AG20443 (cell line): ENCODE measurements around the gene ANKFN1.

Source experiments
- DNase-seq: peaks from one replicate; pipeline ENCODE4 v3.0.0; 2012; ENCODE audit warnings: low spot score, mixed read lengths

Gene ANKFN1

DNA sequence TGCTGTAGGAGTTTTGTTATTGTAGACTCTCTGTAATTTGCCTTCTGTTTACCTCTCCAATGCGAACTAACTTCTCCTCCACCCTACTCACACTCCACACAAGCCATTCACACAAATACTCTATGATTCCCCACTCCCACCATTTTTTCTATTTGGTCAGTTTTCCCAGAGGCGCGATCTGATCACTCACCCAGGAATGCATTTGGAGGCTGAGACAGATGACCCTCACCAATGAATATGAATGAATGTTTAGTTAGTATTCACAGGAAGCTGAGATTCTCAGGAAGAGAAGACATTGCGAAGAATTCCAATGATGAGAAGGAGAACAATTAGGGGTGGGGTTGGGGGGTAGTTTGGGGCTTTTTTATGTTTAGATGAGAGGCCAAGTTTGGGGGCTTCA lies 10.5 kb upstream of the ANKFN1 start:
- DNase-seq: no peak

DNA sequence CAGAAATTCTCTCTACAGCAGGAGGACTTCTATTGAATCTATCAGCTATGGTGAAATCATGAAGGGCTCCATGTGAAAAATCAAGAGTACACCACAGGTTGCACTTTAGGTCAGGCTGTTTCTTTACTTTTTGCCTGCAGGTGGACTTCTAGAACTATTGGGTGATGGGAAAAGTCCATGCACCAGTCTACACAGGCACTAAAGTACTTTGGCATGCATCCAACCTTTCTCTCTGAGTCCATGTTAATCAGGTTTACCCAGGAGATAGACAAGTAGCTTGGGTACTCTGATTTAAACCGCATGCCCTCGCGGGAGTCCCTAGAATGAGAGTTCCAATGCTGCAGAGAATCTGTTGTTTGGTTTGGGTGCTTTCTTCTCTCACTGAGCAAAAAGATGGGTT lies 9.1 kb upstream of the ANKFN1 start:
- no peak for DNase-seq

DNA sequence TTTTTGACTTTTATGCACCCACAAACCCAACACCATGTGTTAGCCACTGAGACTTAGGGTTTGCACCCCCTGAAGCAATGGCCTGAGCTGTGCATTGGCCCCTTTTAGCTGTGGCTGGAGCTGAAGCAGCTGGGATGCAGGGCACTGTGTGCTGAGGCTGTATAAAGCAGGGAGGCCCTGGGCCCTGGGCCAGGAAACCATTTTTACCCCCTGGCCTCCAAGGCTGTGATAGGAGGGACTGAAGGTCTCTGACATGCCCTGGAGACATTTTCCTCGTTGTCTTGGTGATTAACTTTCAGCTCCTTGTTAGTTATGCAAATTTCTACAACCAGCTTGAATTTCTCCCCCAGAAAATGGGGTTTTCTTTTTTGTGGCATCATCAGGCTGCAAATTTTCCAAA lies 6.7 kb upstream of the ANKFN1 start:
- no peak for DNase-seq

DNA sequence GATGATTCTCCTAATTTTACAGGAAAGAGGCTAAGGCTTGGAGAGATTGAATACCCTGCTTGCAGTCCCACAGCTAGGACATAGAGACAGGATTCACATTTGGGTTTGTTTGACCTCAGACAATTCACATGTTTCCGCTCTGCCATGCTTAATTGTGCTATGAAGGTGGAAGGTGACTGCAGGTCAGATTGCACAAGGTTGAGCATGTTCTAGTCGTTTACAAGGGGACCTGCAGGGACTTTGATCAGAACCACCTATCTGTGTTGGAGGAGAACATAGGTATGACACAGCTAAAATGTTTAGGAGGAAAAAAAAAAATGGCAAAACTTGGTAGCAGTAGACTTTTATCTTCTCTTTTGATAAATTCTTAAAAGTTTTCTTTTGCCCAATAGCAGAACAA lies 4.9 kb upstream of the ANKFN1 start:
- no peak for DNase-seq

GRCh38 chr17:56149266-56150036 lies 3.8 kb upstream of the ANKFN1 start:
- peak; percentile 27 for DNase-seq

DNA sequence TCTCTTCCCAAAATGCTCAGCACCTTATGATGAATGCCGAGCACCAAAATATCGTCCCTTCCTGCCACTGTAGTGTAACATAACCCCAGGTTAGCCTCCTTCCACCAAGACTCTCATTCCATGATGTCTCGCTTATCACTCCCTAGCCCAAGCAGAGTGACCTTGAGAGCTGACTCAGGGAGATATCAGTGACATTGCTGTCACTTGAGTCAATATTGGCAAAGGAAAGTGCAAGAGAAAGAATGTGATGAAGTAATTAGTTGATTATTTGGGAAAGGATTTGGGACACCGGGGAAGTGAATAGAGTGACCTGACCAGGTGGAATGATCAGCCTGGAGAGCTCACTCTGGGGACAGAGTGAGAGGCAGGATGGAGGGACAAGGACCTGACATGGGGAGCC lies 2.6 kb upstream of the ANKFN1 start:
- no peak for DNase-seq

GRCh38 chr17:56157845-56158244 lies 4.6 kb downstream of the ANKFN1 start:
- DNase-seq: no peak

DNA sequence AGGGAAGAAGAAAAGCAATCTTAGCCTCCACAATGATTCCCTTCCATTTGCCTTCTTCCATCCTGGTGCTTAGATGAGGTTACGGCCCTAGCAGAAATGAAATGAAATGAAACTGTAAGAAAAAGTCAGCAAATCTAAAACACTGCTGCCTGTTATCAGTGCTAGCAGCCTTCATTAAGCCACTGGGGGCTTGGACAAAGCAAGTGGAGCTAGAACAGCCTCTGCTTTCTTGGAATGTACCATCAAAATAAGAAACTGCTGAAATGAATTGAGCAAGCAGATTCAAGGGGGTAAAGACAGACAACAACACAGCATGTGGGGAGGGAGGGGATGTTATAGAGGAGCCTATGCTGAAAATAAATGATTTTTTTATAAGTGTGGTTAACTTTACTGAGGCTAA lies 5.1 kb downstream of the ANKFN1 start:
- DNase-seq: no peak

DNA sequence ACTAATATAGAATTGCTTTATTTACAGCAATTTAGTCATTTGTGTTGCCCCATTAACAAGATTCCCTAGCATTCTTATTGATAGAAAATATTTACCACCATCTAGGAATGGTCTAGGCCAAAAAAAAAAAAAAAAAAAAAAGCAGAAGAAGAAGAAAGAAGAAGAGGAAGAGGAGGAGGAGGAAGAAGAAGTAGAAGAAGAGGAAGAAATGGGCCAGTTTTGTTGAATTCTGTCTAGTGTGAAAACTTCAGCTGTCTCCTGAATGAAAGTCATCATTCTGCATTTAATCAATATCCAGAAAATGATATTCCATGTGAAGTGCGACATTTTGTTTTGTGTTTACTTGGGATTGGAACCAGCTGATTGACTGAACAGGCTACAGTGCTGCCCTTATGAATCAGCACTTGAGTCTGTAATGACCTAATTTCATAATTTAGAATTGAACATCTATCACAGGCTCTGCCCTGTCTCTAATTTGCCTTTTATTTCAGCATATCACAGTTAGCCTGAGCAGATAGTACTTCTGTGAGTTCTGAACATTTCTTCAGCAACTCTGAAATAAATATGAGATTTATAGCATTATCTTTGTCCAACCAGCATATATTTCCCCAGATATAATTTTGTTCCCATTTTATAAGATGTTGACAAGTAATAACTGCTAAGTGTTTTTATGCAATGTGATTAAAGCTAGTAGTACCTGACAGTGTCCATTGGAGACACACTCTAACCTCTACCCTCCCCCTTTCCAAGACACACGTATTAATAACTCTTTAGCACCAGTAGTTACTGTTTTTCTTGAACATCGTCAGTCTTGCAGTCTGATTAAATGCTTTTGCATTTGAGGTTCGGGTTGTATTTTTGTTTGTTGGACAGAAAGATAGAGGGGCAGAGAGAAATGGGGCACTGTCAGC lies 5.9 kb downstream of the ANKFN1 start:
- no peak for DNase-seq

- DNase-seq: no peak
Measured at GRCh38 chr17:56159826-56160380, 6.6 kb downstream of the ANKFN1 start.

- DNase-seq: no peak
Measured at GRCh38 chr17:56160422-56160821, 7.1 kb downstream of the ANKFN1 start.

DNA sequence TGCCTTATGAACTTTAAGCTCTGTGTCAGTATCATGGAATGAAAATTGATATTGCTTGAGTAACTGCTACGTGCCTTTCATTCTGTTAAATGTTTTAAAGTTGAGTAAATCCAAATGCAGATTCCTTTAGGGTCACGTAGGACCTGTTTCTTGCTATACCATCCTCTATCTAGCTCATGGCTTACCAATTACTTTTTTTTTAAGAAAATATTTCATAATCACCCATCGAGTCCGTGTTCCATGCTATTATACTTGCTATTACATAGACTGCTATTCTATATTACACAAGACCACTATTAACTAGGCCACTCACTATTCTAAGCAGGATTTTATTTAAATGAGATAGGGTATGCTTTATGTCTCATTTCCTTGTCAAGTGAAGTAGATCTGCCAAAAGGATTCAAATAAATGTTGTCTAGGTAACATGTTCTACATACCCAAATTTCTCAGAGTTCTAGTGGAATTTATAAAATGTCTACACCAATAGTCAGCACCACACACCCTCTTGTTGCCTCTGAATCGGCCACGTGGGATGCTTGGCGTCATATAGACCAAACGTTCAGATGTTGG lies 11.9 kb downstream of the ANKFN1 start:
- DNase-seq: peak; percentile 19

GRCh38 chr17:56167491-56167890 lies 14.2 kb downstream of the ANKFN1 start:
- DNase-seq: no peak

GRCh38 chr17:56169621-56170020 lies 16.3 kb downstream of the ANKFN1 start:
- DNase-seq: no peak

- no peak for DNase-seq
Measured at GRCh38 chr17:56171186-56171959, 18.1 kb downstream of the ANKFN1 start.

DNA sequence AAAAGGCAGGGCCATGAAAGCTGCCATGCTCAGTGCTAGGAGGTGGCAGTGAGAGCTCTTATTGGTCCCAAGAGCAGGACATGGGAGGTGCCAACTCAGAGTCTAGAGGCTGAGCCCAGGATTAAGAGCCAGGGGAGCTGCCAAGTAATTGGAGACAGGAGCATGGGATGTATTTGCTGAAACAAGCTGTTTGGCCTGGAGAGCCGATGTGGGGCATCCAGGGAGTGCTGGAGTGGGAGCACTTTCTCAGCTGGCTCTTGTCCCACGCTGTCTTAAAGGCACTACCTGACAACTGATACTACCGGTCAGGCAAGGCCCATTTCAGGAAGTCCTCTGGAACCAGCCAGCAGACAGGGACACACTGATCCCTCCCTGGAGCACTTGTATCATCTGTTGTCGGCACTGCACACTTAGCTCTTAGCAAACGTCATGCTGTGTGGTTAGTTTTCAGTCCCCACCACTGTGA lies 19.3 kb downstream of the ANKFN1 start:
- no peak for DNase-seq

DNA sequence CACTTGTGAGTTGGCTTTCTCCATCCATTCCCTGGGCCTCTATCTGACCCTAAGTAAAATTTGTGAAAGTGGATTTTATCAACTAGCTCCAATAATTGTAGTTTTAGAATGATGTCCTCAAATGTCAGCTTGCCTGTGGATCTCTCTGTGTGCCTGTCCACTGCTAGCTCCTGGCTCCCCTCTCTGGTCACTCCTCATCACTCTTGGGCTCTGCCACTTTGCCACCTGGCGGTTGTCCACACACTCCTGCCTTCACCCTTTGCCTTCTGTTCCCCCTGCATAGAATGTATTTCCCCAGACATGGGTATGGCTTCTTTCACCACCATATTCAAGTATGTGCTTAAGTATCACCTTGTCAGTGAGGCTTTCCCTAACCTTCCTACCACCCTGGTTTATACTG lies 19.8 kb downstream of the ANKFN1 start:
- no peak for DNase-seq

- peak; percentile 22 for DNase-seq
Measured at GRCh38 chr17:56173958-56174835, 20.9 kb downstream of the ANKFN1 start.

DNA sequence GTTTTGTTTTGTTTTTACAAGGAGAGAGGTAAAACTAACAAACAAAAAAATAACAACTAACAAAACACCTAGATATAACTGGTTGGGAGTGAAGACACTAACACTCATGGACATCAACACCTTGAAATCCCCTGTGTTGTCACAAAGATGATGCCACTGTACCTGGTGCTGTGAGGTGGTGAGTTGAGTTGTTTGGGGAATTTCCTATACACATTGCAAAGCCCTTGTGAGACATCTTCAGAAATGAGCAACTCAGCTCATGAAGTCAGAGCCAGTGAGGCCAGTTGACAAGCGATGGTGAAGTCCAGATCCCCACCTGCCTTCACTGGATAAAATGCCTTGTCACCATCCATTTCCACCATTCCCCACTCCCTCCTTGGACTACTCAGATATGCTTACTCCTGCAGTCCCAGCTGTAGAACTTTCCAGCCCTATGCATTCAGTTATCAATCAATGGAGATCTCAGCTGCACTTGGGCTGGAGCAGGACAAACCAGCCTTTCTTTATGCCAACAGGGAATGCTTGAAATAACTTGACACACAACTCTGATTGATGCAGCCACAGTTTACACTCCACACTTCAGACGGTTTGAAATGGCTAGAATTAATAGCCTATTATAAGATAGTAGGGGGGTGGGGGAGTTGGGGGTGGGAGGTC lies 22.2 kb downstream of the ANKFN1 start:
- DNase-seq: no peak

- peak; percentile 35 for DNase-seq
Measured at GRCh38 chr17:56176091-56176490, 22.8 kb downstream of the ANKFN1 start.
